H9 (cell line): ENCODE results near the gene NKAIN4. TPM values are rescaled to one million over a fixed set of nuclear protein-coding genes. Genes with fewer than 3 reads are reported as not detected.

ENCODE experiments used
- DNase-seq: peaks from one replicate; pipeline ENCODE4 v3.0.0-alpha.2; 2017
- H2AFZ ChIP-seq: one replicate; pipeline ENCODE4 v1.6.1; 2013; ENCODE audit warnings: mild to moderate bottlenecking, low read length, control low read depth, moderate library complexity
- H2AK5ac ChIP-seq: 2 replicates; pipeline ENCODE4 v1.6.1; 2013; ENCODE audit warnings: low read length, control low read depth, mixed read lengths; ENCODE audit not compliant: insufficient read length
- H2BK120ac ChIP-seq: one replicate; pipeline ENCODE4 v1.6.1; 2013; ENCODE audit warnings: low read depth, mild to moderate bottlenecking, low read length, control low read depth, inconsistent platforms; ENCODE audit not compliant: poor library complexity, severe bottlenecking
- H2BK12ac ChIP-seq: 2 replicates; pipeline ENCODE4 v1.6.1; 2013; ENCODE audit warnings: low read length, control low read depth, mixed read lengths, low read depth; ENCODE audit not compliant: insufficient read length
- H2BK15ac ChIP-seq: 2 replicates; pipeline ENCODE4 v1.6.1; 2013; ENCODE audit warnings: low read depth, low read length, control low read depth
- H2BK20ac ChIP-seq: one replicate; pipeline ENCODE4 v1.6.1; 2013; ENCODE audit warnings: low read depth, mild to moderate bottlenecking, low read length, control low read depth, inconsistent platforms; ENCODE audit not compliant: poor library complexity, severe bottlenecking
- H2BK5ac ChIP-seq: 2 replicates; pipeline ENCODE4 v1.6.1; 2013; ENCODE audit warnings: low read length, control low read depth, mixed read lengths; ENCODE audit not compliant: insufficient read length
- H3K14ac ChIP-seq: 2 replicates; pipeline ENCODE4 v1.6.1; 2013; ENCODE audit warnings: low read length, control low read depth; ENCODE audit not compliant: insufficient read depth
- H3K18ac ChIP-seq: 2 replicates; pipeline ENCODE4 v1.6.1; 2013; ENCODE audit warnings: low read depth, mild to moderate bottlenecking, mixed read lengths, low read length, control low read depth; ENCODE audit not compliant: insufficient read length
- H3K23ac ChIP-seq: 2 replicates; pipeline ENCODE4 v1.6.1; 2013; ENCODE audit warnings: low read length, control low read depth, mixed read lengths, low read depth; ENCODE audit not compliant: insufficient read length
- H3K23me2 ChIP-seq: 2 replicates; pipeline ENCODE4 v1.6.1; 2013; ENCODE audit warnings: low read depth, mild to moderate bottlenecking, mixed read lengths, low read length, control low read depth; ENCODE audit not compliant: insufficient read length, poor library complexity, severe bottlenecking
- H3K27ac ChIP-seq: 2 replicates; pipeline ENCODE4 v1.5.1; 2013; ENCODE audit warnings: low read length, control low read depth, mixed read lengths, low read depth; ENCODE audit not compliant: insufficient read length
- H3K27me3 ChIP-seq: 2 replicates; pipeline ENCODE4 v1.6.1; 2013; ENCODE audit warnings: low read length, control low read depth, inconsistent platforms; ENCODE audit not compliant: insufficient read depth
- H3K4ac ChIP-seq: 2 replicates; pipeline ENCODE4 v1.6.1; 2013; ENCODE audit warnings: low read depth, mild to moderate bottlenecking, control low read depth, inconsistent platforms, low read length, moderate library complexity
- H3K4me1 ChIP-seq: 2 replicates; pipeline ENCODE4 v1.6.1; 2013; ENCODE audit warnings: low read length, control low read depth, inconsistent platforms; ENCODE audit not compliant: insufficient read depth
- H3K4me2 ChIP-seq: 2 replicates; pipeline ENCODE4 v1.6.1; 2013; ENCODE audit warnings: low read length, control low read depth, mixed read lengths; ENCODE audit not compliant: insufficient read length, insufficient read depth
- H3K56ac ChIP-seq: 2 replicates; pipeline ENCODE4 v1.6.1; 2013; ENCODE audit warnings: low read depth, mild to moderate bottlenecking, mixed read lengths, low read length, control low read depth; ENCODE audit not compliant: insufficient read length
- H3K79me1 ChIP-seq: 2 replicates; pipeline ENCODE4 v1.6.1; 2013; ENCODE audit warnings: low read depth, mild to moderate bottlenecking, moderate library complexity, low read length, control low read depth, inconsistent platforms; ENCODE audit not compliant: insufficient read depth, poor library complexity, severe bottlenecking
- H3K79me2 ChIP-seq: 2 replicates; pipeline ENCODE4 v1.6.1; 2013; ENCODE audit warnings: low read length, control low read depth, inconsistent platforms; ENCODE audit not compliant: insufficient read depth
- H3K9ac ChIP-seq: 2 replicates; pipeline ENCODE4 v1.6.1; 2013; ENCODE audit warnings: low read length, control low read depth, mixed read lengths; ENCODE audit not compliant: insufficient read length; ENCODE audit errors: extremely low read depth
- H3K9me3 ChIP-seq: one replicate; pipeline ENCODE4 v1.6.1; 2013; ENCODE audit warnings: low read depth, low read length, inconsistent platforms; ENCODE audit not compliant: control insufficient read depth
- H3T11ph ChIP-seq: one replicate; pipeline ENCODE4 v1.6.1; 2013; ENCODE audit warnings: mild to moderate bottlenecking, low read length, control low read depth, inconsistent platforms
- H4K20me1 ChIP-seq: one replicate; pipeline ENCODE4 v1.6.1; 2013; ENCODE audit not compliant: control insufficient read depth, insufficient read length, insufficient read depth
- H4K5ac ChIP-seq: 2 replicates; pipeline ENCODE4 v1.6.1; 2013; ENCODE audit warnings: low read depth, mild to moderate bottlenecking, mixed read lengths, low read length, control low read depth; ENCODE audit not compliant: insufficient read length
- H4K8ac ChIP-seq: replicated peaks from 2 replicates; pipeline ENCODE4 v1.6.1; 2013; ENCODE audit warnings: low read length, control low read depth, mixed read lengths, low read depth; ENCODE audit not compliant: insufficient read length
- H4K91ac ChIP-seq: 2 replicates; pipeline ENCODE4 v1.6.1; 2013; ENCODE audit warnings: low read depth, mild to moderate bottlenecking, moderate library complexity, mixed read lengths, low read length, control low read depth; ENCODE audit not compliant: insufficient read length
- H3K27ac Mint-ChIP-seq, 3 experiments: 2 replicates in 2 of 3; 3 replicates in 1 of 3; pipeline ENCODE4 v1.8.0; 2020 to 2021; ENCODE audit warnings: mixed read lengths in 3 of 3, mild to moderate bottlenecking in 1 of 3, moderate library complexity in 1 of 3
- H3K27me3 Mint-ChIP-seq: 2 replicates; pipeline ENCODE4 v1.8.0; 2021; ENCODE audit warnings: low read depth, mild to moderate bottlenecking, moderate library complexity, mixed read lengths
- H3K36me3 Mint-ChIP-seq, 3 experiments: 2 replicates in 2 of 3; 3 replicates in 1 of 3; pipeline ENCODE4 v1.8.0; 2020 to 2021; ENCODE audit warnings: low read depth in 3 of 3, mixed read lengths in 3 of 3; ENCODE audit not compliant: insufficient read depth in 1 of 3
- H3K4me1 Mint-ChIP-seq, 2 experiments: 2 replicates each; pipeline ENCODE4 v1.8.0; 2020; ENCODE audit warnings: mixed read lengths in 2 of 2
- H3K4me3 Mint-ChIP-seq, 2 experiments: 2 replicates in 1 of 2; 3 replicates in 1 of 2; pipeline ENCODE4 v1.8.0; 2020 to 2021; ENCODE audit warnings: mild to moderate bottlenecking in 2 of 2, mixed read lengths in 2 of 2, moderate library complexity in 1 of 2
- H3K9me3 Mint-ChIP-seq, 2 experiments: 2 replicates in 1 of 2; 3 replicates in 1 of 2; pipeline ENCODE4 v1.8.0; 2020; ENCODE audit warnings: mild to moderate bottlenecking in 2 of 2, mixed read lengths in 2 of 2, moderate library complexity in 1 of 2
- CTCF ChIP-seq: fragments of 200-600 bp; sonication (generic); conservative IDR thresholded peaks from 3 replicates; pipeline ENCODE4 v1.8.0; 2021; ENCODE audit warnings: antibody characterized with exemption, mild to moderate bottlenecking
- WGBS: extraction: QIAGEN DNeasy Blood & Tissue Kit; methylation state at CpG from one replicate; pipeline ENCODE4 v1.1.7; 2013; ENCODE audit warnings: missing lambda C conversion rate, low lambda C conversion rate, mixed read lengths; ENCODE audit not compliant: insufficient read length; ENCODE audit errors: extremely low coverage; 5-methylcytosine and 5-hydroxymethylcytosine counted together
- total RNA-seq: library from RNA; stranded (reverse); gene quantifications from 2 replicates; pipeline ENCODE4 v1.2.1, GENCODE V29; 2021

Gene NKAIN4
- total RNA-seq, 1 experiment from 2014 or later = 20.9 TPM

GRCh38 chr20:63219866-63220521 lies 34.3 kb downstream of the NKAIN4 start:
- Histone ChIP-seq H2BK12ac (no peak overlapping the region), H3K27ac (no peak overlapping the region), H3K18ac (no peak overlapping the region), H2BK120ac (no peak overlapping the region), H2AFZ (no peak overlapping the region), H3K79me2 (no peaks in the 10 kb centered on the region; the same call in 1 of the 2 replicates), H3K9me3 (no peaks in the 10 kb centered on the region), H4K5ac (peak overlapping the region; percentile 77), H3K4me2 (no peak overlapping the region), H3T11ph (no peak overlapping the region), H3K23ac (no peak overlapping the region), H4K91ac (no peak overlapping the region), H4K20me1 (no peaks in the 10 kb centered on the region), H2AK5ac (no peak overlapping the region), H2BK20ac (no peak overlapping the region), H4K8ac (no peak overlapping the region), H3K4ac (no peak overlapping the region), H2BK15ac (no peak overlapping the region), H3K79me1 (no peaks in the 10 kb centered on the region), H3K56ac (no peak overlapping the region), H2BK5ac (no peak overlapping the region), H3K4me1 (no peaks in the 10 kb centered on the region), H3K9ac (no peak overlapping the region), H3K23me2 (peaks cover 9% of the 10 kb centered on the region), H3K14ac (peak overlapping the region; percentile 6; the same call in 1 of the 2 replicates), H3K27me3 (no peaks in the 10 kb centered on the region)
- Mint-ChIP-seq H3K27me3 (peaks cover 32% of the 10 kb centered on the region), H3K9me3 (peaks cover 0 to 1% of the 10 kb centered on the region in 2 experiments; a peak in 1 of 5 replicates), H3K27ac (no peak overlapping the region; a peak in 2 of 7 replicates), H3K4me1 (peaks cover 10 to 36% of the 10 kb centered on the region in 2 experiments), H3K36me3 (peaks cover 3 to 4% (median 3%) of the 10 kb centered on the region in 3 experiments; a peak in 4 of 7 replicates), H3K4me3 (peak overlapping the region in 1 of 2 experiments; percentile 17; a peak in 2 of 5 replicates)
- WGBS = no CpG with 5 or more reads among the region's 25 CpGs
- no peak for DNase-seq
- TF ChIP-seq CTCF = no peak
